Ovary (tissue), 9 donors: ENCODE measurements around the gene RAB27B. TPM values are rescaled to one million over a fixed set of nuclear protein-coding genes. Genes with fewer than 3 reads are reported as not detected.

Experiments
- DNase-seq, 5 donors: peaks; one replicate each; pipeline ENCODE4 v3.0.0-alpha.2; 2019 to 2020
- H3K27ac ChIP-seq, 2 donors: fragments of 200-600 bp; one replicate each; pipeline versions ENCODE4 v1.5.1 to v1.8.0; 2019 to 2022
- H3K27me3 ChIP-seq: fragments of 200-600 bp; one replicate; pipeline ENCODE4 v1.8.0; 2022
- H3K36me3 ChIP-seq: fragments of 200-600 bp; sonication (generic); one replicate; pipeline ENCODE4 v1.5.1; 2019
- H3K4me1 ChIP-seq: one replicate; pipeline ENCODE4 v1.8.1; 2013; ENCODE audit warnings: mild to moderate bottlenecking, moderate library complexity; ENCODE audit not compliant: insufficient read depth
- H3K4me3 ChIP-seq: fragments of 200-600 bp; sonication (generic); one replicate; pipeline ENCODE4 v1.5.1; 2017
- H3K9me3 ChIP-seq, 2 donors: fragments of 200-600 bp in 1 of 2; sonication (generic) in 1 of 2; one replicate each; pipeline versions ENCODE4 v1.5.1 to v1.8.1; 2013 to 2019; ENCODE audit warnings: mild to moderate bottlenecking in 1 of 2, moderate library complexity in 1 of 2
- EP300 ChIP-seq: sonication (generic); formaldehyde crosslinking; IDR thresholded peaks from one replicate; pipeline ENCODE4 v1.6.1; 2017; ENCODE audit warnings: antibody characterized with exemption
- POLR2A ChIP-seq: fragments of 450-650 bp; IDR thresholded peaks from one replicate; pipeline ENCODE4 v1.6.1; 2017; ENCODE audit warnings: antibody characterized with exemption, mild to moderate bottlenecking, moderate library complexity
- WGBS, 3 donors: extraction: QIAGEN DNeasy Blood & Tissue Kit in 1 of 3; methylation state at CpG; one replicate each; pipeline versions ENCODE4 v1.1.5 to v1.1.7; 2013 to 2017; 5-methylcytosine and 5-hydroxymethylcytosine counted together
- intact Hi-C, 4 donors: fragments of 100-400 bp; cut with DNase I; formaldehyde crosslinking; loops; one replicate each; pipeline versions ENCODE4 v1.11.0 to v1.15.1; 2022 to 2023
- polyA plus RNA-seq, 2 donors: library from polyadenylated mRNA; stranded (reverse); fragments of 200-250 nt in 1 of 2; fragments of 350-450 nt in 1 of 2; fragmentation: Illumina TruSeq in 1 of 2; extraction: RNeasy Lipid Tissue Mini Kit (QIAGEN cat#74804) in 1 of 2; gene quantifications; one replicate each; pipeline ENCODE4 v1.2.3, GENCODE V29; 2013 to 2014
- total RNA-seq, 7 donors: library from RNA; depleted of rRNA in 2 of 7; stranded (reverse); fragments of >200 nt in 2 of 7; fragmentation: NEBNext Ultra II Directional in 3 of 7; extraction: Animal tissue kit (Norgen Biotek cat#: 25700) in 3 of 7; gene quantifications; one replicate each; pipeline versions ENCODE4 v1.1.0 to v1.2.4, GENCODE V29; 2016 to 2023
- TF ChIP-seq, protein P1 (sequence below), 3 donors: fragments of 450-650 bp in 2 of 3; fragments of 200-600 bp in 1 of 3; IDR thresholded peaks; one replicate each; pipeline versions ENCODE4 v1.5.1 to v1.8.0; 2016 to 2022; ENCODE audit warnings: antibody characterized with exemption in 3 of 3, mild to moderate bottlenecking in 1 of 3
- donor health status: DM: no; HTN: no; CAD: no; lungs with moderate emphysema.
- donor health status: DM: no; HTN: no; CAD: no.
- donor health status: Bipolar disorder and iron deficiency.
- donor health status: DM: yes; HTN: yes; CAD: no.
- donor health status: DM: no; HTN: no; CAD: no.
- donor health status: DM: yes; HTN: yes; CAD: no.

RAB27B gene
- total and polyA plus RNA-seq, 9 donors: 0.05 to 3.9 (median 0.12) TPM

- H3K27ac ChIP-seq: no peak overlapping the region
- intact Hi-C loops: no loop called here
- TF ChIP-seq, protein P1, sequence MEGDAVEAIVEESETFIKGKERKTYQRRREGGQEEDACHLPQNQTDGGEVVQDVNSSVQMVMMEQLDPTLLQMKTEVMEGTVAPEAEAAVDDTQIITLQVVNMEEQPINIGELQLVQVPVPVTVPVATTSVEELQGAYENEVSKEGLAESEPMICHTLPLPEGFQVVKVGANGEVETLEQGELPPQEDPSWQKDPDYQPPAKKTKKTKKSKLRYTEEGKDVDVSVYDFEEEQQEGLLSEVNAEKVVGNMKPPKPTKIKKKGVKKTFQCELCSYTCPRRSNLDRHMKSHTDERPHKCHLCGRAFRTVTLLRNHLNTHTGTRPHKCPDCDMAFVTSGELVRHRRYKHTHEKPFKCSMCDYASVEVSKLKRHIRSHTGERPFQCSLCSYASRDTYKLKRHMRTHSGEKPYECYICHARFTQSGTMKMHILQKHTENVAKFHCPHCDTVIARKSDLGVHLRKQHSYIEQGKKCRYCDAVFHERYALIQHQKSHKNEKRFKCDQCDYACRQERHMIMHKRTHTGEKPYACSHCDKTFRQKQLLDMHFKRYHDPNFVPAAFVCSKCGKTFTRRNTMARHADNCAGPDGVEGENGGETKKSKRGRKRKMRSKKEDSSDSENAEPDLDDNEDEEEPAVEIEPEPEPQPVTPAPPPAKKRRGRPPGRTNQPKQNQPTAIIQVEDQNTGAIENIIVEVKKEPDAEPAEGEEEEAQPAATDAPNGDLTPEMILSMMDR (IDR thresholded peaks at IDR 0.05): no peak
- no peak for TF ChIP-seq POLR2A
- H3K4me3 ChIP-seq: no peak overlapping the region
- no peak for DNase-seq
- H3K4me1 ChIP-seq: no peaks in the 10 kb centered on the region
- no peaks in the 10 kb centered on the region for H3K27me3 ChIP-seq
- no peaks in the 10 kb centered on the region for H3K9me3 ChIP-seq
- WGBS, 3 donors: 84 to 89% (median 88%) methylated on average over 2 of the region's 2 CpGs
- H3K36me3 ChIP-seq: no peaks in the 10 kb centered on the region
Observed at GRCh38 chr18:54878159-54878622, 49.9 kb downstream of the RAB27B start.

DNA sequence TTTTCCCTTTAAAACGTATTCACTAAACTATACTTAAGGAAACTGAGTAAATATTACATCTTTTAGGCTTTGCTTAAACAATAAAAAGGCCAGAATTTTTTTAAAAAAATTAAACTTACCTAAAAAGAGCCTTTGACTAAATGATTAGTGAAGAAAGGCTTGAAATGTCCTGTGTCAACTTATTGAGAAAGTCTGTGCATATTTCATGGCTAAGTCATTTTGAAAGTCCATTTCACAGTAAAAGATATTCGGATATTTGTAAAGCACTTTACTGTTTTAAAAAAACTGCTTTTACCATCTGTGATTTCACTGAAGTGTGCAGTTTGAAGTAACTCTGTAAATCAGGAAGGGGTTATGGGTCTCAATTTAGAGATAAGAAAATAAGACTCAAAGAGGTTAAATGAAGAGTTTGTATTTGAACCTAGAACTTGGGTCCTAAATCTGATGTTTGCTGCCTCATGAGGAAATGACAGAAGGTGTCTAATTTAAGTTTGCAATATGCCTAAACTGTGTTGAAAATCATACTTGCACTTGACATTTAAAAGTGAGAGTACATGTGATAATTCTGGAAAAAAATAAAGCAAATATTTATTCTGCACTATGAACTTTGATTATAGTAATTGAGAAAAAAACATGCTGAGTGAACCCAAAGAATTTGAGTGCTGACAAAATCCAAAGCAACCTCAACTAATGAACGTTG is 50.5 kb downstream of the RAB27B start:
- H3K4me1 ChIP-seq: no peaks in the 10 kb centered on the region
- DNase-seq: no peak
- intact Hi-C loops: no loop called here
- no peaks in the 10 kb centered on the region for H3K9me3 ChIP-seq
- TF ChIP-seq POLR2A (no peak), EP300 (no peak)
- TF ChIP-seq, protein P1 (IDR thresholded peaks at IDR 0.05): no peak
- 67 to 78% (median 69%) methylated on average over 3 of the region's 3 CpGs for WGBS, 3 donors
- no peak overlapping the region for H3K4me3 ChIP-seq
- no peaks in the 10 kb centered on the region for H3K36me3 ChIP-seq
- H3K27me3 ChIP-seq: no peaks in the 10 kb centered on the region
- H3K27ac ChIP-seq: no peak overlapping the region

DNA sequence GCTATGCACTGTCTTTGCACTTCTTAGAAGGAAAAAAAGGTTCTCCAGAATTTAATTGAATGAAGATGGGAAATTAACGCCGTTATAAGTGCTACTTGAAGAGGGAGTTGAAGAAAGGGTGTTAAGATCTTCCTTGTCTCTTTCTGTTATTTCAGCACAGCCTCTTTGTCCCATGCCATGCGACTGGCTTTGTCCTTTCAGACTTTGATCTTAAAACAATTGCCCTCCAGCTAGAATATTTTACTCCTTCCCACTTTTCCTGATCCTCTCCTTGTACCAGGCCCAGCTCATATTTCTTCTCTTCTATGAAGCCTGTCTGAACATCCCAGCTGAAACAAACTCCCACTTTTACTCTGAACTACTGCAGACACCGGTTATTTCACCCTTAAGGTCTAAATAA is 51.4 kb downstream of the RAB27B start:
- intact Hi-C loops: no loop called here
- WGBS, 3 donors: 85 to 92% (median 87%) methylated on average over 4 of the region's 4 CpGs
- no peak for TF ChIP-seq POLR2A
- no peak for TF ChIP-seq EP300
- TF ChIP-seq, protein P1 (IDR thresholded peaks at IDR 0.05): no peak

DNA sequence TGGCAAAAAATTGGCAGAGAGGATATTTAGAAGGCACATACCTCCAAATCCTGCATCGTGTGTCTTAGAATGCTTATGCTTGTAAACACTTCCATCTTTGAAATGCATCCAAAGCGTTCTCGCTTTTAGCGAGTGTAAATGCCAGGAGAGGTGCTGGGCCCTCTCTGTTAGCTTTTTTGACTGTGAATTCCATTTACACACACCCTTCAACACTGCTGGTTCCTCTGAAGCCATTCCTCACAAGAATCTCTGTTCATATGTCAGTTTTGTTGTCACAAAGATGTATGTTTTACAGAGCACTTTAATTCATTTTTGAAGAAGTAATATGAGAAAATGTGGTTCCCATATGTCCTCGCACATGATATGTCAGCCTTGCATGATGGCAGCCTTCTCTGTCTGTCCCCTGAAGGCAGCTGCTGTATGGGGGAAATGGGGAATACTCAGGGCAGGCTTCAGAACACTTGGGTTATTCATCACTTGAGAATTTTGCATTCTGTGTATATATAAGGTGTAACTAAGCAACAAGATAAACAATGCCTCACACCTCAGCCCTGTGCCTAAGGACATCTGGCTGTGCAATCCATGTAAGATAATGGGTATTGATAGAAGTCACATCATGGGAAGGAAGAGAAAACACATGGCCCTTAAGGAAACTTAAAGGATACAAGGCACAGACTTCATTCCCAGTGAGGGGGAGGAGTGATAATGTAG is 52.3 kb downstream of the RAB27B start:
- H3K9me3 ChIP-seq: no peaks in the 10 kb centered on the region
- no peaks in the 10 kb centered on the region for H3K27me3 ChIP-seq
- no peaks in the 10 kb centered on the region for H3K36me3 ChIP-seq
- no peak overlapping the region for H3K27ac ChIP-seq
- TF ChIP-seq POLR2A (no peak), EP300 (no peak)
- TF ChIP-seq, protein P1 (IDR thresholded peaks at IDR 0.05): no peak
- intact Hi-C loops: no loop called here
- no peak for DNase-seq
- H3K4me1 ChIP-seq: no peaks in the 10 kb centered on the region
- H3K4me3 ChIP-seq: no peak overlapping the region
- WGBS, 3 donors: 58 to 83% (median 80%) methylated on average over 5 of the region's 5 CpGs

More for the DNA sequence above, 51.4 kb downstream of the RAB27B start:
- Histone ChIP-seq H3K4me3 (no peak overlapping the region), H3K9me3 (no peaks in the 10 kb centered on the region), H3K27ac (no peak overlapping the region), H3K36me3 (no peaks in the 10 kb centered on the region), H3K27me3 (no peaks in the 10 kb centered on the region), H3K4me1 (no peaks in the 10 kb centered on the region)
- no peak for DNase-seq
